Endothelial cell of umbilical vein (primary cell): ENCODE results near the gene ZNF669. TPM values are rescaled to one million over a fixed set of nuclear protein-coding genes. Genes with fewer than 3 reads are reported as not detected.

Experiments used
- BruUV-seq: library from RNA; stranded (reverse); fragments of 400-500 nt; replicated peaks from 2 replicates; lab custom pipeline; 2021; lab: Mats Ljungman, UMichigan
- CTCF ChIA-PET: fragments of 300-600, 350-600 bp; sonication (Branson Sonifier 250); formaldehyde crosslinking; loops from one replicate; lab custom pipeline; 2021; ENCODE audit warnings: antibody characterized with exemption, inconsistent platforms; lab: Charles Lee
- POLR2A ChIA-PET: fragments of 300-600, 350-600 bp; sonication (Branson Sonifier 250); formaldehyde crosslinking; loops from one replicate; lab custom pipeline; 2021; ENCODE audit warnings: antibody characterized with exemption, inconsistent platforms; lab: Charles Lee
- DNase-seq: peaks from one replicate; pipeline ENCODE4 v3.0.0-alpha.2; 2011; ENCODE audit warnings: low read depth, low spot score
- FAIRE-seq: peaks from 2 replicates; lab custom pipeline; 2011; peaks lifted over from hg19 to GRCh38; lab: Jason Lieb, UNC
- H2AFZ ChIP-seq: 2 replicates; pipeline ENCODE4 v1.6.0; 2012; ENCODE audit warnings: low read depth, low read length, control low read depth, inconsistent platforms
- H3K27ac ChIP-seq: 2 replicates; pipeline ENCODE4 v1.5.1; 2011; ENCODE audit warnings: low read depth, mild to moderate bottlenecking, control low read depth, low read length, moderate library complexity; ENCODE audit not compliant: insufficient read depth
- H3K27me3 ChIP-seq, 2 experiments: 2 replicates each; pipeline versions ENCODE4 v1.6.0 to v1.6.1; 2011; ENCODE audit warnings: low read length in 2 of 2, mixed read lengths in 1 of 2; ENCODE audit not compliant: control insufficient read depth in 2 of 2, insufficient read depth in 2 of 2
- H3K36me3 ChIP-seq, 2 experiments: 2 replicates in 1 of 2; 3 replicates in 1 of 2; pipeline ENCODE4 v1.5.1; 2011; ENCODE audit warnings: low read length in 2 of 2, mild to moderate bottlenecking in 1 of 2, moderate library complexity in 1 of 2; ENCODE audit not compliant: control insufficient read depth in 2 of 2, insufficient read depth in 2 of 2; ENCODE audit errors: extremely low read depth in 1 of 2
- H3K4me1 ChIP-seq: 3 replicates; pipeline ENCODE4 v1.5.1; 2011; ENCODE audit warnings: mild to moderate bottlenecking, low read length; ENCODE audit not compliant: control insufficient read depth, insufficient read depth; ENCODE audit errors: extremely low read depth
- H3K4me2 ChIP-seq: 2 replicates; pipeline ENCODE4 v1.6.1; 2011; ENCODE audit warnings: low read length, control low read depth, mixed read lengths; ENCODE audit not compliant: insufficient read depth
- H3K4me3 ChIP-seq, 3 experiments: fragments of 200-600 bp in 1 of 3; sonication (generic), shearing (Covaris generic) in 1 of 3; replicated peaks in 1 of 3; 2 replicates each; pipeline ENCODE4 v1.5.1; 2011 to 2016; ENCODE audit warnings: control low read depth in 3 of 3, low read length in 3 of 3, mild to moderate bottlenecking in 2 of 3, inconsistent platforms in 1 of 3, low read depth in 1 of 3, moderate library complexity in 1 of 3; ENCODE audit not compliant: insufficient read depth in 1 of 3
- H3K79me2 ChIP-seq: 2 replicates; pipeline ENCODE4 v1.6.0; 2012; ENCODE audit warnings: low read length, inconsistent platforms; ENCODE audit not compliant: control insufficient read depth, insufficient read depth
- H3K9ac ChIP-seq: replicated peaks from 2 replicates; pipeline ENCODE3; 2011; ENCODE audit warnings: low read length, control low read depth; ENCODE audit not compliant: insufficient read depth; ENCODE audit errors: extremely low read depth
- H3K9me1 ChIP-seq: replicated peaks from 3 replicates; pipeline ENCODE4 v1.6.0; 2011; ENCODE audit warnings: mild to moderate bottlenecking, low read length; ENCODE audit not compliant: control insufficient read depth, insufficient read depth; ENCODE audit errors: extremely low read depth
- H3K9me3 ChIP-seq: replicated peaks from 2 replicates; pipeline ENCODE4 v1.5.1; 2012; ENCODE audit warnings: low read length, inconsistent platforms; ENCODE audit not compliant: control insufficient read depth, insufficient read depth
- H4K20me1 ChIP-seq: replicated peaks from 2 replicates; pipeline ENCODE3; 2011; ENCODE audit warnings: mild to moderate bottlenecking, low read length; ENCODE audit not compliant: control insufficient read depth, insufficient read depth; ENCODE audit errors: extremely low read depth
- CTCF ChIP-seq, 2 donors: IDR thresholded peaks; 1 replicate in 1 of 2; 2 replicates in 1 of 2; pipeline ENCODE4 v1.5.1; 2011; ENCODE audit warnings: low read length in 2 of 2, mild to moderate bottlenecking in 2 of 2, moderate library complexity in 2 of 2, control low read depth in 1 of 2, inconsistent platforms in 1 of 2, low read depth in 1 of 2; ENCODE audit not compliant: insufficient read depth in 1 of 2; ENCODE audit errors: extremely low read depth in 1 of 2
- EZH2 ChIP-seq: IDR thresholded peaks from 2 replicates; pipeline ENCODE4 v1.6.1; 2012; ENCODE audit warnings: borderline replicate concordance, low read depth, mild to moderate bottlenecking, moderate library complexity, low read length, inconsistent platforms; ENCODE audit not compliant: severe bottlenecking
- FOS ChIP-seq: IDR thresholded peaks from 2 replicates; pipeline ENCODE4 v1.6.1; 2011; ENCODE audit warnings: mild to moderate bottlenecking, low read length, moderate library complexity, borderline replicate concordance; ENCODE audit not compliant: insufficient read depth
- GATA2 ChIP-seq: IDR thresholded peaks from 2 replicates; pipeline ENCODE4 v1.7.0; 2011; ENCODE audit warnings: low read depth, mild to moderate bottlenecking, moderate library complexity, mixed read lengths, low read length; ENCODE audit not compliant: insufficient read length, insufficient read depth
- JUN ChIP-seq: IDR thresholded peaks from 2 replicates; pipeline ENCODE4 v1.6.1; 2011; ENCODE audit warnings: borderline replicate concordance, low read depth; ENCODE audit not compliant: insufficient read length, insufficient read depth
- MYC ChIP-seq: IDR thresholded peaks from one replicate; pipeline ENCODE4 v1.6.1; 2011; ENCODE audit warnings: mild to moderate bottlenecking, low read depth, low read length
- POLR2A ChIP-seq: IDR thresholded peaks from 2 replicates; pipeline ENCODE4 v1.6.1; 2012; ENCODE audit warnings: low read depth, mild to moderate bottlenecking, control low read depth, low read length
- POLR2AphosphoS5 ChIP-seq: IDR thresholded peaks from 2 replicates; pipeline ENCODE4 v1.6.1; 2012; ENCODE audit warnings: low read depth, mild to moderate bottlenecking, control low read depth, low read length, moderate library complexity; ENCODE audit not compliant: insufficient read depth
- dilution Hi-C: fragments of 300-500 bp; cut with MboI; formaldehyde crosslinking; loops from one replicate; pipeline ENCODE4 v1.15.0; 2019; ENCODE audit warnings: low sequenced_read_pairs; ENCODE audit not compliant: extremely low pct_ligation_motif_present
- intact Hi-C: fragments of 100-400 bp; cut with micrococcal nuclease; formaldehyde crosslinking; loops from one replicate; pipeline ENCODE4 v1.10.0; 2022
- polyA plus RNA-seq, 4 experiments: library from polyadenylated mRNA; depleted of rRNA in 3 of 4; stranded (reverse) in 3 of 4; unstranded in 1 of 4; fragments of >200 nt; gene quantifications; 2 replicates each; pipeline versions ENCODE4 v1.2.1 to v1.2.3, GENCODE V29; 2011 to 2012; ENCODE audit warnings: missing spikeins in 1 of 4
- total RNA-seq: library from RNA; stranded (reverse); gene quantifications from 2 replicates; pipeline ENCODE4 v1.2.3, GENCODE V29; 2021
- TF ChIP-seq, protein P1 (sequence below): IDR thresholded peaks from 2 replicates; pipeline ENCODE4 v1.6.1; 2011; ENCODE audit not compliant: insufficient read depth, insufficient read length

ZNF669 gene
- total and polyA plus RNA-seq, 2 donors (not counting 3 experiments of a cell fraction or from before 2014, with no cell fraction given): 2.4 to 7.8 TPM

DNA sequence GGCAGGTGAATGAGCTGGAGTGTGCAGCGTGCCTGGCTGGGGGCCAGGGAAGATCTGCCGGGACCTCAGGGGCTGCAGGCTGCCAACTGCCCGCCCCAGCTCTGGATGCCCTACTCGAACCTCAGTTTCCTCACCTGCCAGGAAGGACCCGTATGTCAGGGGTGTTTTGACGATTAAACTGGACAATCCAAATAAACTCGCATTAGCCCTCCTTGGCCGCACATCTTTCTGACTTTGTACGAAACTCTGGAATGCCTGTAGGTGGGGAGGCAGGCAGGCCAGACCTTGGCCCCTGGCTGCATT is 8.3 kb upstream of the ZNF669 start:
- Histone ChIP-seq H3K9ac (no peak overlapping the region), H3K79me2 (no peaks in the 10 kb centered on the region), H3K4me1 (no peaks in the 10 kb centered on the region), H3K27ac (no peak overlapping the region), H2AFZ (no peak overlapping the region), H3K36me3 (no peaks in the 10 kb centered on the region), H3K27me3 (peaks cover 0 to 8% of the 10 kb centered on the region in 2 experiments), H3K9me1 (no peaks in the 10 kb centered on the region), H3K4me2 (no peak overlapping the region), H3K9me3 (no peaks in the 10 kb centered on the region), H3K4me3 (no peak overlapping the region), H4K20me1 (no peaks in the 10 kb centered on the region)
- intact Hi-C loops (no loop called here), dilution Hi-C loops (no loop called here)
- no peak for TF ChIP-seq POLR2A
- TF ChIP-seq GATA2: no peak
- TF ChIP-seq, protein P1, sequence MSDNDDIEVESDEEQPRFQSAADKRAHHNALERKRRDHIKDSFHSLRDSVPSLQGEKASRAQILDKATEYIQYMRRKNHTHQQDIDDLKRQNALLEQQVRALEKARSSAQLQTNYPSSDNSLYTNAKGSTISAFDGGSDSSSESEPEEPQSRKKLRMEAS: no peak
- TF ChIP-seq JUN: no peak
- no peak for TF ChIP-seq EZH2
- TF ChIP-seq MYC: no peak
- TF ChIP-seq FOS: no peak
- TF ChIP-seq POLR2AphosphoS5: no peak
- TF ChIP-seq CTCF (IDR thresholded peaks at IDR 0.05; ENCODE audit: extremely low read depth in 1 of 2, insufficient read depth in 1 of 2, low read depth in 1 of 2, low read length in 2 of 2): no peak
- FAIRE-seq (no peak), DNase-seq (no peak)
- ChIA-PET CTCF (no interaction called here), POLR2A (no interaction called here)
- BruUV-seq: no TSS peak
